SK-N-SH treated with all-trans-retinoic acid at 6 μM for 48 hours (cell line): ENCODE results near the gene MFSD6L.

Experiments used
- ATAC-seq: fragments of 200-7000 bp; cut with Tn5 transposase; 3 replicates; pipeline ENCODE4 v1.9.1; 2020; ENCODE audit warnings: mild to moderate bottlenecking, moderate library complexity
- ARNTL ChIP-seq: fragments of 450-650 bp; formaldehyde crosslinking; IDR thresholded peaks from 2 replicates; pipeline ENCODE4 v1.5.0; 2020; ENCODE audit warnings: low read depth, mild to moderate bottlenecking, moderate library complexity, borderline replicate concordance
- CSDC2 ChIP-seq: fragments of 250-450 bp; sonication (Bioruptor Pico); IDR thresholded peaks from 2 replicates; pipeline ENCODE4 v1.5.0; 2020; ENCODE audit warnings: mild to moderate bottlenecking, moderate library complexity
- ESRRG ChIP-seq: fragments of 250-450 bp; sonication (Bioruptor Pico); IDR thresholded peaks from 2 replicates; pipeline ENCODE4 v1.6.1; 2021; ENCODE audit warnings: mild to moderate bottlenecking
- GLIS3 ChIP-seq: fragments of 250-450 bp; sonication (Bioruptor Pico); IDR thresholded peaks from 2 replicates; pipeline ENCODE4 v1.5.0; 2020; ENCODE audit warnings: mild to moderate bottlenecking, moderate library complexity
- ISL1 ChIP-seq: fragments of 250-450 bp; sonication (Bioruptor Pico); IDR thresholded peaks from 2 replicates; pipeline ENCODE4 v2.1.2; 2022; ENCODE audit warnings: mild to moderate bottlenecking, moderate library complexity
- OSR1 ChIP-seq: fragments of 250-450 bp; sonication (Bioruptor Pico); IDR thresholded peaks from 2 replicates; pipeline ENCODE4 v1.8.0; 2022; ENCODE audit warnings: moderate library complexity, mild to moderate bottlenecking, inconsistent platforms
- PPARA ChIP-seq: fragments of 250-450 bp; sonication (Bioruptor Pico); IDR thresholded peaks from 2 replicates; pipeline ENCODE4 v1.5.0; 2020; ENCODE audit warnings: mild to moderate bottlenecking, borderline replicate concordance
- RARB ChIP-seq: fragments of 250-450 bp; sonication (Bioruptor Pico); IDR thresholded peaks from 2 replicates; pipeline ENCODE4 v1.8.0; 2021; ENCODE audit warnings: mild to moderate bottlenecking, moderate library complexity
- TCF4 ChIP-seq: fragments of 250-450 bp; sonication (Bioruptor Pico); IDR thresholded peaks from 2 replicates; pipeline ENCODE4 v1.8.0; 2021; ENCODE audit warnings: mild to moderate bottlenecking, moderate library complexity, borderline replicate concordance
- ZC3H10 ChIP-seq: fragments of 250-450 bp; sonication (Bioruptor Pico); IDR thresholded peaks from 2 replicates; pipeline ENCODE4 v1.5.1; 2021; ENCODE audit warnings: mild to moderate bottlenecking, moderate library complexity
- ZFP3 ChIP-seq: fragments of 250-450 bp; sonication (Bioruptor Pico); IDR thresholded peaks from 2 replicates; pipeline ENCODE4 v1.5.0; 2020; ENCODE audit warnings: mild to moderate bottlenecking, moderate library complexity
- ZNF565 ChIP-seq: fragments of 450-650 bp; formaldehyde crosslinking; conservative IDR thresholded peaks from 2 replicates; pipeline ENCODE4 v1.5.0; 2020; ENCODE audit warnings: low read depth, mild to moderate bottlenecking, moderate library complexity
- ZNF8 ChIP-seq: fragments of 450-650 bp; formaldehyde crosslinking; IDR thresholded peaks from 2 replicates; pipeline ENCODE4 v1.5.0; 2020; ENCODE audit warnings: mild to moderate bottlenecking, moderate library complexity
- TF ChIP-seq, protein P1 (sequence below): fragments of 250-450 bp; sonication (Bioruptor Pico); IDR thresholded peaks from 2 replicates; pipeline ENCODE4 v1.5.0; 2020; ENCODE audit warnings: mild to moderate bottlenecking, moderate library complexity
- TF ChIP-seq, protein P2 (sequence below): fragments of 250-450 bp; sonication (Bioruptor Pico); IDR thresholded peaks from 2 replicates; pipeline ENCODE4 v1.8.0; 2020; ENCODE audit warnings: mild to moderate bottlenecking, moderate library complexity, borderline replicate concordance

MFSD6L gene

DNA sequence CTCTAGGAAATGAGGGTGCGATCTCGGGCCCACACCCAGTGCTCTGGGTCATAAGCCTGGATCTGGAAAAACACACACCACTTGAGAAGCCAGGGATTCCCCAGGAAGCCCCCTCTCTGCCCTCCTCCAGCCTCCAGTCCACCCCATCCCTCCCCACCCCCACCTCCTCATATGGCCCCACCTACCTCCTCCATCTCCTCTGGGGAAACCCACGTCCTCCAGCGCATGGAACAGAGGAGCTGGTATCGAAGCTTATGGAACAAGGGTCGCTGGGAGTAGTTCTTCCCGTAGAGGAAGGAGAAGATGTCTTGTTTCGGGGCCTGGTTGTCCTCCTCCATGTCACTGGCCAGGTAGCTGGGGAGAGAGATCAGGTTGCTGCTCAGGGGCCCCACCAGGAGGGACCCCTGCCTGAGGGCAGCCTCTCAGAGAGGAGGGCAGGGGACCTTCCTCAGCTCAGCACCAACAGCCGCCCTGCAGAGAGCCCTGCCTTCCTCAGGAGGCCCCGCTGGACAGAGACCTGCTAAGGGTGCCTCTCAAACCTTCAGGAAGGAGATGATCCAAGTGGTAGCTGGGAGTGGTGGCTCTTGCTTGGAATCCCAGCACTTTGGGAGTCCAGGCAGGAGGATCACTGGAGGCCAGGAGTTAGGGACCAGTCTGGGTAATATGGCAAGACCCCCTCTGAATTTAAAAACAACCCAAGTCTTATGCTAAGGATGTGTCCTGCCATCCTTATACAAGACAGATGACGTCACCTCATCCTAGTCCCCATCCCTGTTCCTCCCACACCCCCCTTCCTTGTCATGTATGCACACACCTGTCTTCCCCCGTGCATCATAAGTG lies 45.8 kb downstream of the MFSD6L start:
- no peak for ATAC-seq
- TF ChIP-seq ARNTL: no peak
- TF ChIP-seq ISL1 (CRISPR knock-in tag): no peak
- TF ChIP-seq, protein P1, sequence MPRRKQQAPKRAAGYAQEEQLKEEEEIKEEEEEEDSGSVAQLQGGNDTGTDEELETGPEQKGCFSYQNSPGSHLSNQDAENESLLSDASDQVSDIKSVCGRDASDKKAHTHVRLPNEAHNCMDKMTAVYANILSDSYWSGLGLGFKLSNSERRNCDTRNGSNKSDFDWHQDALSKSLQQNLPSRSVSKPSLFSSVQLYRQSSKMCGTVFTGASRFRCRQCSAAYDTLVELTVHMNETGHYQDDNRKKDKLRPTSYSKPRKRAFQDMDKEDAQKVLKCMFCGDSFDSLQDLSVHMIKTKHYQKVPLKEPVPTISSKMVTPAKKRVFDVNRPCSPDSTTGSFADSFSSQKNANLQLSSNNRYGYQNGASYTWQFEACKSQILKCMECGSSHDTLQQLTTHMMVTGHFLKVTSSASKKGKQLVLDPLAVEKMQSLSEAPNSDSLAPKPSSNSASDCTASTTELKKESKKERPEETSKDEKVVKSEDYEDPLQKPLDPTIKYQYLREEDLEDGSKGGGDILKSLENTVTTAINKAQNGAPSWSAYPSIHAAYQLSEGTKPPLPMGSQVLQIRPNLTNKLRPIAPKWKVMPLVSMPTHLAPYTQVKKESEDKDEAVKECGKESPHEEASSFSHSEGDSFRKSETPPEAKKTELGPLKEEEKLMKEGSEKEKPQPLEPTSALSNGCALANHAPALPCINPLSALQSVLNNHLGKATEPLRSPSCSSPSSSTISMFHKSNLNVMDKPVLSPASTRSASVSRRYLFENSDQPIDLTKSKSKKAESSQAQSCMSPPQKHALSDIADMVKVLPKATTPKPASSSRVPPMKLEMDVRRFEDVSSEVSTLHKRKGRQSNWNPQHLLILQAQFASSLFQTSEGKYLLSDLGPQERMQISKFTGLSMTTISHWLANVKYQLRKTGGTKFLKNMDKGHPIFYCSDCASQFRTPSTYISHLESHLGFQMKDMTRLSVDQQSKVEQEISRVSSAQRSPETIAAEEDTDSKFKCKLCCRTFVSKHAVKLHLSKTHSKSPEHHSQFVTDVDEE (CRISPR knock-in tag): no peak
- no peak for TF ChIP-seq CSDC2 (CRISPR knock-in tag)
- TF ChIP-seq, protein P2, sequence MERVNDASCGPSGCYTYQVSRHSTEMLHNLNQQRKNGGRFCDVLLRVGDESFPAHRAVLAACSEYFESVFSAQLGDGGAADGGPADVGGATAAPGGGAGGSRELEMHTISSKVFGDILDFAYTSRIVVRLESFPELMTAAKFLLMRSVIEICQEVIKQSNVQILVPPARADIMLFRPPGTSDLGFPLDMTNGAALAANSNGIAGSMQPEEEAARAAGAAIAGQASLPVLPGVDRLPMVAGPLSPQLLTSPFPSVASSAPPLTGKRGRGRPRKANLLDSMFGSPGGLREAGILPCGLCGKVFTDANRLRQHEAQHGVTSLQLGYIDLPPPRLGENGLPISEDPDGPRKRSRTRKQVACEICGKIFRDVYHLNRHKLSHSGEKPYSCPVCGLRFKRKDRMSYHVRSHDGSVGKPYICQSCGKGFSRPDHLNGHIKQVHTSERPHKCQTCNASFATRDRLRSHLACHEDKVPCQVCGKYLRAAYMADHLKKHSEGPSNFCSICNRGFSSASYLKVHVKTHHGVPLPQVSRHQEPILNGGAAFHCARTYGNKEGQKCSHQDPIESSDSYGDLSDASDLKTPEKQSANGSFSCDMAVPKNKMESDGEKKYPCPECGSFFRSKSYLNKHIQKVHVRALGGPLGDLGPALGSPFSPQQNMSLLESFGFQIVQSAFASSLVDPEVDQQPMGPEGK (CRISPR knock-in tag): no peak
- TF ChIP-seq OSR1: no peak
- no peak for TF ChIP-seq RARB
- TF ChIP-seq GLIS3 (CRISPR knock-in tag): no peak
- TF ChIP-seq TCF4 (CRISPR knock-in tag): no peak
- no peak for TF ChIP-seq PPARA
- TF ChIP-seq ESRRG (CRISPR knock-in tag): no peak
- TF ChIP-seq ZNF8 (CRISPR knock-in tag): no peak

DNA sequence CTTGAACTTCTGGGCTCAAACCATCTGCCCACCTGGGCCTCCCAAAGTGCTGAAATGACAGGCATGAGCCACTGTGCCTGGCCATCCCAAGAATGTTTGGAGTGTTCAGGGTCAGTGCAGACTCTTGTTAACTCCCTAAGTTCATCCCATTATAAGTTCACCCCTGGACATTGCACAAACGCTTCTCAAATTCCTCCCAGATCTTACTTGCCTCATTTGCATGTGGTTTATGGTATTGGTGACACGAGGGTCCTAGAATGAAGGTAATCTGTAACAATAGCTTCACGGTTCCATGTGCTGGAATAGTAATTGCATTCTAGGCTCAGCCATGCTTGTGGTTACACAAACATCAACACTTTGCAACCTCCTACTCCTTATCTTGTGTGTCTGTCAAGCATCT lies 49.5 kb downstream of the MFSD6L start:
- TF ChIP-seq ZFP3 (no peak), ZNF565 (CRISPR knock-in tag) (no peak), ZC3H10 (CRISPR knock-in tag) (no peak), TCF4 (CRISPR knock-in tag) (no peak), ESRRG (CRISPR knock-in tag) (no peak)
- TF ChIP-seq, protein P1 (CRISPR knock-in tag): no peak
- no peak for ATAC-seq

DNA sequence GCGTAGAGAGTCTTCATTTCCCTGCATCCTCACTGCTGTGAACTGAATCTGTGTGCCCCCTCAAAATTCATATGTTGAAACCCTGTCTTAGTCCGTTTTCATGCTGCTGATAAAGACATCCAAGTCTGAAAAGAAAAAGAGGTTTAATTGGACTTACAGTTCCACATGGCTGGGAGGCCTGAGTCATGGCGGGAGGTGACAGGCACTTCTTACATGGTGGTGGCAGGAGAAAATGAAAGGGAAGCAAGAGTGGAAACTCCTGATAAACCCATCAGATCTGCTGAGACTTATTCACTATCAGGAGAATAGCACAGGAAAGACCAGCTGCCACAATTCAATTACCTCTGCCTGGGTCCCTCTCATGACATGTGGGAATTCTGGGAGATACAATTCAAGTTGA lies 51.4 kb downstream of the MFSD6L start:
- no peak for ATAC-seq
- no peak for TF ChIP-seq ZNF8 (CRISPR knock-in tag)
- TF ChIP-seq, all 23 proteins: peak for 0
